Activated naive CD8-positive, alpha-beta T cell treated with anti-CD3 and anti-CD28 coated beads, Interleukin-2, amount 50 U/mL, for 24 hours (primary cell): Measurements from ENCODE around the gene ELMO1.

Experiments
- ATAC-seq: fragments of 150-1000 bp; cut with Tn5 transposase; one replicate; pipeline ENCODE4 v1.10.0; 2021
- DNase-seq: peaks from one replicate; pipeline ENCODE4 v3.0.0; 2021
- H3K27ac Mint-ChIP-seq: one replicate; pipeline ENCODE4 v1.8.0; 2021; ENCODE audit warnings: mild to moderate bottlenecking, mixed read lengths
- H3K27me3 Mint-ChIP-seq: one replicate; pipeline ENCODE4 v1.8.0; 2021; ENCODE audit warnings: mixed read lengths
- H3K36me3 Mint-ChIP-seq: one replicate; pipeline ENCODE4 v1.8.0; 2021; ENCODE audit warnings: low read depth, mixed read lengths
- H3K4me1 Mint-ChIP-seq: one replicate; pipeline ENCODE4 v1.8.0; 2021; ENCODE audit warnings: mixed read lengths
- H3K4me3 Mint-ChIP-seq: one replicate; pipeline ENCODE4 v1.8.0; 2021; ENCODE audit warnings: mild to moderate bottlenecking, moderate library complexity, mixed read lengths
- H3K9me3 Mint-ChIP-seq: one replicate; pipeline ENCODE4 v1.8.0; 2021; ENCODE audit warnings: mixed read lengths

Gene ELMO1

GRCh38 chr7:36956814-36957213 is 491.9 kb downstream of the ELMO1 start:
- H3K27me3 Mint-ChIP-seq, result no peaks in the 10 kb centered on the region
- no peak overlapping the region for H3K27ac Mint-ChIP-seq
- H3K36me3 Mint-ChIP-seq, result peaks cover 42% of the 10 kb centered on the region
- no peak for DNase-seq
- no peaks in the 10 kb centered on the region for H3K9me3 Mint-ChIP-seq
- no peak overlapping the region for H3K4me3 Mint-ChIP-seq
- no peak for ATAC-seq
- H3K4me1 Mint-ChIP-seq, result peaks cover 15% of the 10 kb centered on the region

- peaks cover 50% of the 10 kb centered on the region for H3K36me3 Mint-ChIP-seq
- ATAC-seq (no peak), DNase-seq (no peak)
- H3K27ac Mint-ChIP-seq, result no peak overlapping the region
- no peaks in the 10 kb centered on the region for H3K27me3 Mint-ChIP-seq
- H3K4me1 Mint-ChIP-seq, result peaks cover 4% of the 10 kb centered on the region
- H3K4me3 Mint-ChIP-seq, result no peak overlapping the region
- H3K9me3 Mint-ChIP-seq, result peaks cover under 1% of the 10 kb centered on the region
Observed at GRCh38 chr7:36955456-36956129, 493.1 kb downstream of the ELMO1 start.

DNA sequence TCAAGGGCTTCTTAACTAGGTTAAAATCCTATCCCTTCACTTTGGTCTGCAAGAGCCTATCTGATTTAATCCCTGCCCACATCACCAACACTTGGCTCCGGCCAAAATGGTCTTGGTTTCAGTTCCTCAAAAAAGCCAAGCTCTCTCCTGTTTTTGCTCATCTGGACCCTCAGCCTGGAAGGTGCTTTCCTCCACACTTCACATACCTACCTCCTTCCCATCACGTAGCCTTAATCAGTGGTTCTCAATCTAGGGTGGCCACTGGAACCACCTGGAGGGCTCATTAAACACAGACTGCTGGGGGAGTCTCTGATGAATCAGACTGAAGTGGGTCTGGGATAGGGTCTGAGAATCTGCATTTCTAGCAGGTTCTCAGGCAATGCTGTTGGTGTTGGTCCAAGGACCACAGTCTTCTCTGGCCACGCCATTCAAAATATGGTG is 497.4 kb downstream of the ELMO1 start:
- Mint-ChIP-seq H3K27ac (no peak overlapping the region), H3K9me3 (peaks cover 38% of the 10 kb centered on the region), H3K4me3 (no peak overlapping the region), H3K4me1 (peaks cover 3% of the 10 kb centered on the region), H3K27me3 (no peaks in the 10 kb centered on the region), H3K36me3 (peaks cover 78% of the 10 kb centered on the region)
- DNase-seq (no peak), ATAC-seq (no peak)

- no peak for ATAC-seq
- H3K27me3 Mint-ChIP-seq, result no peaks in the 10 kb centered on the region
- H3K9me3 Mint-ChIP-seq, result peaks cover 43% of the 10 kb centered on the region
- H3K36me3 Mint-ChIP-seq, result peaks cover 76% of the 10 kb centered on the region
- no peak for DNase-seq
- no peak overlapping the region for H3K4me3 Mint-ChIP-seq
- H3K4me1 Mint-ChIP-seq, result peaks cover 3% of the 10 kb centered on the region
- no peak overlapping the region for H3K27ac Mint-ChIP-seq
Observed at GRCh38 chr7:36949711-36950600, 498.7 kb downstream of the ELMO1 start.

DNA sequence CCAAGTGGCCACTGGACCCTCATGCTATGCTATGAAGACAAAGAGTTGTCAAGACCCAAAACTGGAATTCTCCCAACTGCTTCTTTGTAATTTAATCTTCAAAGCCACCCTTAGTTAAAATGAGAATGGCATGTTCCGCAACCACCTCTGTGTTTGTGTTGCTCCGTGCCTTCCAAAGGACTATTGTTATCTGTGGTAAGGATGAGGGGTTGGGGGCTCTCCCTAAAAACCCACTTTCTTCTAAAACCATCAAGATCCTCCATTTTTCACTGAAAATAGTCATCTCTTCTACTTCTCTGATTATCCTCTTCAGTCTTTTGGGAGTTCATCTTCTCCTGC is 502.3 kb downstream of the ELMO1 start:
- peaks cover 68% of the 10 kb centered on the region for H3K9me3 Mint-ChIP-seq
- ATAC-seq (no peak), DNase-seq (no peak)
- H3K27me3 Mint-ChIP-seq, result no peaks in the 10 kb centered on the region
- H3K4me3 Mint-ChIP-seq, result no peak overlapping the region
- H3K36me3 Mint-ChIP-seq, result peaks cover 93% of the 10 kb centered on the region
- peak overlapping the region; percentile 4 for H3K27ac Mint-ChIP-seq
- H3K4me1 Mint-ChIP-seq, result peaks cover 19% of the 10 kb centered on the region

- no peaks in the 10 kb centered on the region for H3K27me3 Mint-ChIP-seq
- H3K4me3 Mint-ChIP-seq, result no peak overlapping the region
- peaks cover 93% of the 10 kb centered on the region for H3K36me3 Mint-ChIP-seq
- no peak for DNase-seq
- no peak overlapping the region for H3K27ac Mint-ChIP-seq
- peaks cover 74% of the 10 kb centered on the region for H3K9me3 Mint-ChIP-seq
- H3K4me1 Mint-ChIP-seq, result peaks cover 19% of the 10 kb centered on the region
- no peak for ATAC-seq
Observed at GRCh38 chr7:36945612-36946400, 502.9 kb downstream of the ELMO1 start.

- Mint-ChIP-seq H3K36me3 (peaks cover 93% of the 10 kb centered on the region), H3K4me3 (no peak overlapping the region), H3K4me1 (peaks cover 19% of the 10 kb centered on the region), H3K9me3 (peaks cover 76% of the 10 kb centered on the region), H3K27me3 (no peaks in the 10 kb centered on the region), H3K27ac (no peak overlapping the region)
- DNase-seq, result no peak
- ATAC-seq, result no peak
Observed at GRCh38 chr7:36944838-36945237, 503.8 kb downstream of the ELMO1 start.

- ATAC-seq (no peak), DNase-seq (no peak)
- Mint-ChIP-seq H3K4me1 (peaks cover 24% of the 10 kb centered on the region), H3K36me3 (peaks cover 93% of the 10 kb centered on the region), H3K27me3 (no peaks in the 10 kb centered on the region), H3K9me3 (peaks cover 75% of the 10 kb centered on the region), H3K27ac (no peak overlapping the region), H3K4me3 (no peak overlapping the region)
Observed at GRCh38 chr7:36943591-36944435, 504.9 kb downstream of the ELMO1 start.

DNA sequence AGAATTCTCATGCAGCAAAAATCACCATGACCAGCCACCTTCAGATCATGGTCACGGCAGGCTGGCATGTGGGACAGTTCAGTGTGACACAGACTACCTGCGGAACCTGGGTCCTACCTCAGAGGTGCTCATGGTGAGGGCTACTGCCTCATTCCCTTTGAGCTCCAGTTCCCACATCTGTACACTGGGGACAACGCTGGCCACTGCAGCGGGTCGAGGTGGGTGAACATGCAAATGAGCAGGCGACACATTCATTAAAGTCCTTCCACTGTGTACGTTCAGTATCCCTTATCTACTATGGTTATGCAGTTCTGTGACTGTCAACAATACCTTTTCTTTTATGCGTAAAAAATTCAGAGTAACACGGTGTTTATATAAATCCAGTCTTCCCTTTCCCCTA is 505.7 kb downstream of the ELMO1 start:
- Mint-ChIP-seq H3K27ac (no peak overlapping the region), H3K27me3 (no peaks in the 10 kb centered on the region), H3K9me3 (peaks cover 74% of the 10 kb centered on the region), H3K4me3 (no peak overlapping the region), H3K4me1 (peaks cover 30% of the 10 kb centered on the region), H3K36me3 (peaks cover 94% of the 10 kb centered on the region)
- ATAC-seq (no peak), DNase-seq (no peak)

DNA sequence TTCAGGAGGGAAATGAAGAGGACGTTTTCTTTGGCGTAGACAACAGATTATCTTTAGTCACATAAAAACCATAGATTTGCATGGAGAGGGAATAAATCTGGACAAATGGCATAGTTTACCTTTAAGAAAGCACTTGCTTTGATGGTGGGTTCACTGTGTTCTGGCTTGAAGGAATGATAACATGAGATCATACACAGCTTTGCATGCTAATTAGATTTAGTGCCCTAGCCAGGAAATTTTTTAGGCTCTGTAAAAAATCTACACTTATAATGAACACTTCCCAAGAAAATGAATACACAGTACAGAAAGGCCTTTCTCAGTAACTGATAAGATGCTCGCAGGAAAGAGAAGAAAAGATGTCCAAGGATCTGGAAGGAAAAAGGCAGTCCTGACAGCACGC is 506.1 kb downstream of the ELMO1 start:
- Mint-ChIP-seq H3K9me3 (peaks cover 76% of the 10 kb centered on the region), H3K36me3 (peaks cover 94% of the 10 kb centered on the region), H3K4me3 (no peak overlapping the region), H3K27me3 (no peaks in the 10 kb centered on the region), H3K27ac (no peak overlapping the region), H3K4me1 (peaks cover 30% of the 10 kb centered on the region)
- ATAC-seq, result no peak
- DNase-seq, result no peak

GRCh38 chr7:36942025-36942424 is 506.6 kb downstream of the ELMO1 start:
- no peak overlapping the region for H3K4me3 Mint-ChIP-seq
- H3K36me3 Mint-ChIP-seq, result peaks cover 93% of the 10 kb centered on the region
- H3K27me3 Mint-ChIP-seq, result no peaks in the 10 kb centered on the region
- peaks cover 76% of the 10 kb centered on the region for H3K9me3 Mint-ChIP-seq
- DNase-seq (no peak), ATAC-seq (no peak)
- peaks cover 31% of the 10 kb centered on the region for H3K4me1 Mint-ChIP-seq
- H3K27ac Mint-ChIP-seq, result no peak overlapping the region

DNA sequence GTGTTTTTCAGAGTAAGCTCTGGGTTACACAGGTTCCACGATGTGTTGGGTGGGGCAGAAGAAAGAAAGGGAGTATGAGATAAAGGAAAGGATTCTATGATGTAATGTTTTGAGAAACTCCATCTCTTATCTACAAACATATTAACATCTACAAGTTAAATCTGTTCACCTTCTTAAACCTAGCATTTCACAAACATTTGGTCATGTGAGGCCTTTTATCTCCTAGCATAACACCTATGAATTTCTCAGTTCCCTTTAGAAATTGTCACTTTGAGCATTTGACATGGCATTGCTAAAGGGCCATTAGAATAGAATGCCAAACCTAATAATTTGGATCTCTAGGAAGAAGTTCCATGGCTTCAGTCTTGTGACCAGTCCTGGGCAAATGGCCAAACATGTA is 507.3 kb downstream of the ELMO1 start:
- Mint-ChIP-seq H3K4me3 (no peak overlapping the region), H3K27me3 (no peaks in the 10 kb centered on the region), H3K9me3 (peaks cover 76% of the 10 kb centered on the region), H3K36me3 (peaks cover 95% of the 10 kb centered on the region), H3K27ac (no peak overlapping the region), H3K4me1 (peaks cover 29% of the 10 kb centered on the region)
- ATAC-seq (no peak), DNase-seq (no peak)

- H3K4me1 Mint-ChIP-seq, result peaks cover 28% of the 10 kb centered on the region
- H3K9me3 Mint-ChIP-seq, result peaks cover 81% of the 10 kb centered on the region
- peaks cover 98% of the 10 kb centered on the region for H3K36me3 Mint-ChIP-seq
- H3K4me3 Mint-ChIP-seq, result no peak overlapping the region
- H3K27ac Mint-ChIP-seq, result no peak overlapping the region
- DNase-seq (no peak), ATAC-seq (no peak)
- H3K27me3 Mint-ChIP-seq, result no peaks in the 10 kb centered on the region
Observed at GRCh38 chr7:36939816-36940215, 508.8 kb downstream of the ELMO1 start.
